PC-3 (cell line): ENCODE measurements around the gene CCNQ.

Source experiments
- CTCF ChIP-seq: fragments of 300-600 bp; sonication (generic); conservative IDR thresholded peaks from 2 replicates; pipeline ENCODE4 v1.5.1; 2017; ENCODE audit warnings: antibody characterized with exemption, low read depth, mild to moderate bottlenecking, low read length
- EZH2 ChIP-seq: fragments of 300-600 bp; sonication (generic); IDR thresholded peaks from one replicate; pipeline ENCODE4 v1.6.1; 2017; ENCODE audit warnings: antibody characterized with exemption, mild to moderate bottlenecking, low read length; ENCODE audit not compliant: unreplicated experiment
- EZH2phosphoT487 ChIP-seq: fragments of 300-600 bp; sonication (generic); IDR thresholded peaks from 2 replicates; pipeline ENCODE4 v1.6.1; 2018; ENCODE audit warnings: mild to moderate bottlenecking, antibody characterized with exemption, low read length, borderline replicate concordance

GRCh38 chrX:153593811-153594500 is 5.0 kb downstream of the CCNQ start:
- TF ChIP-seq EZH2 (no peak), CTCF (no peak), EZH2phosphoT487 (no peak)
